HuH-7.5 (cell line): ENCODE results near the gene PTPRN2.

Source experiments
- DNase-seq: peaks from one replicate; pipeline ENCODE4 v3.0.0; 2011; ENCODE audit warnings: low spot score

Gene PTPRN2

DNA sequence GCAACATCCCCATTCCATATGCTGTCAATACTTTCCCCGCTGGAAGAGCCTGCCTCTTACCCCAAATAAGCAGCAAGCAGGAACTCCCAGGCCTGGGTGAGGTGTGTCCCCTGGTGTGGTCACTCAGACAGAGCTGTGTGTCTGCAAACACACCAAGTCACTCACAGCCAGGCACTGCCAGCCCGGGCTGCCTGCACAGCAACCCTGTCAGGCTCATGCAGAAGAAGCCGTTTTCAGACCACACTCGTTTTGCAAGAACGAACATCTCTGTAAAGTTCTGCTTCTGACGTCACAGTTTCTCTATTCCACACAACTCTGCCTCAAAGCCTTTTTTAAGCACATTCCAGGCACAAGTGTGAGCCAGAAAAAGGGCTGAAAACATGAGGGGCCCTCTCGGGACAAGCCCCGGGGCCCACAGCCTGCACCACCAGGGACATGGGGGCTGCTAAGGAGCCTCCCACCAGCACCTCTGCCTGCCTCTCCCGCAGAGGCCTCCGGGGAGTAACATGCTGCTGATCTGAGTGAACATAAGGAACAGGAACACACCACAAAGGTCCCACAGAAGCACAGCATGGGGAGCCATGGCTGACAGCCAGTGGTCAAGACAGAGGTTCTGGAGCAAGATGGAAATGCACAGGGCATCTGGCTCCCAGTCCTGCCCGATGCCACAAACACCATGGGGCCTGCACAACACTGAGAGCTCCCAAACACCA, 11.4 kb downstream of the PTPRN2 start:
- DNase-seq, result no peak

GRCh38 chr7:158574308-158575036, 13.2 kb downstream of the PTPRN2 start:
- no peak for DNase-seq

DNA sequence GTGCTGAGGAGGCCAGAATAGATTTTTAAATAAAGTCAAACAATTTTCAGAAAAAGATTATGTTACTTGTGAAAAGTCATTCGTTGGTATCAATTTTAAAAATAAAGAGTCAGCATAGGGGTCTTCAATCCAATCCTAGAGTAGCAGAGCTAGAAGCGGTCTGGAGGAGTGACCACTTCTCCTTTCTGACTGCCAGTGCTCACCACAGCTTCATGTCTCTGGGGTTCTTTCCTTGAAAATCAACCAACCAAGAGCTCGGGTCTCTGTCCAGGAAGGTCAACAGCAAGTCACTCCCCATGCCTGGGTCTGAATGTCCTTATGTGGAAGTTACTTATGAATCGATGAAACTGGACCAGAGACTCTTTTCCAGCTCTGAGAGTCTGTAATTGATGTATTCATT, 14.3 kb downstream of the PTPRN2 start:
- no peak for DNase-seq

DNA sequence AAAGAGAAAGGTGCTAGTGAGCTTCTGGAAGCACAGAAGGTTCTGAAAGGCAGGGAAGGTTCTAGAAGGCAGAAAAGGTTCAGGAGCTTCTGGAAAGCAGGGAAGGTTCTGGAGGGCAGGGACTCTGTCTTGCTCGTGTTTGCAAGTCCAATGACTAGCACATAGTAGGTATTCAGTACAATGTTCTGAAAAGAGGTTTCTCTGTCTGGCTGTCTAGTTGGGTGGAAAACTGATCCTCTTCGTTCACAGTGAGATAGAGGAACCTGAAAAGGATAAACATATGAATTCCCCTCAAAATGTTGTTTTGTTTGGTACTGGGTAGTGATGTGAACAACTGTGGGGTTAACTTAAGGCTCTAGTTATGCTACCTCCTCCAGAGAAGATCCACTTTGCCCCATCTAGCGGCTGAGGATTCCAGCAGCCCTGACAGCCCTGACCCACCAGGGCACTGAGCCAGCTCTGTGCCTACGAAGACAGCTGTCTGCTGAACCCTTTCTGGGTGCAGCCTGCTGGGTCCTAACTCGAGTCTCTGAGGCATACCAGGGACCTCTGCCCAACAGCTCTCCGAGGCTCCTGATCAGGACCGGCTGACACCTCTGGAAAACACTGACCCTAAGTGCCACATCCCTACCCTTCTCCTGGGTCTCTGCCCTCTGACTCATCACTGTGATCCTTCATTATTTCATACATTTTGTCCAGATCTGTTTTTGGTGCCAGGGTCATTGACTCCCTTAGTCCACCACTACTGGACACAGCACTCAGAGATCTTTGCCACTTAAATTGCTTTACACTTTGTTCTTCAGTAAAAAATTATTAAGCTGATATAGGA, 15.4 kb downstream of the PTPRN2 start:
- peak; percentile 53 for DNase-seq

DNA sequence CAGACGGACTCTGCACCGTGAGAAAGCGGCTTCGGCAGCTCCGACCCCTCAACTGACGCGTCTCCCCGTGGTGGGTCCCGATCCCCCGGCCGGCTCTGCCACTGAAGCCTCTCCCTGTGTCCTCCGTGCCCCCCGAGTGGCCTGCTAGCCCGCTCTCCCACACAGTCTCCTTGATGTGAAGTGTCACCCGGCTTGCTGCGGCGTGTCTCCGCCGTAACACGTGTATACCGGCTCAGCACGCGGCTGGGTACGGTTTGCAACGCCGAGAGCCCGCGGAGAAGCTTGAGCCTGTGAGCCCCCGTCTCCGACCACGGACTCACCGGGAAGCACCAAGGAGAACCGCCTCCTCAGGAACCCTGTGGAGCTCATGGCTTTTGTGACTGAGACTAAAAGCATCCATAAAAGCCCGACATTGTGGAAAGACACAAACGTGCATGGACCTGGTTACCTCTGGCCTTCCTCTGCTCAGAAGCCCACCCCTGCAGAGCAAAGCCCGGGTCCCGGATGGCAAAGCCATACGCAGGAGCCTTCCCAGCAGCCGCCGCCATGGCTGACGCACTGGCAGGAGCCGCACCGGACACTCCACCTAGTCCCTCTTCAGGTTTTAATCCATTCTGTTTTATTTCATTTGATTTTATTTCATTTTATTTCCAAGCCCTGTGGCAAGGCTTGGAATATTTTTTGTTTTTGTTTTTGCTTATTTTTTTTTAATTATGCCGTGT, 17.0 kb downstream of the PTPRN2 start:
- no peak for DNase-seq

DNA sequence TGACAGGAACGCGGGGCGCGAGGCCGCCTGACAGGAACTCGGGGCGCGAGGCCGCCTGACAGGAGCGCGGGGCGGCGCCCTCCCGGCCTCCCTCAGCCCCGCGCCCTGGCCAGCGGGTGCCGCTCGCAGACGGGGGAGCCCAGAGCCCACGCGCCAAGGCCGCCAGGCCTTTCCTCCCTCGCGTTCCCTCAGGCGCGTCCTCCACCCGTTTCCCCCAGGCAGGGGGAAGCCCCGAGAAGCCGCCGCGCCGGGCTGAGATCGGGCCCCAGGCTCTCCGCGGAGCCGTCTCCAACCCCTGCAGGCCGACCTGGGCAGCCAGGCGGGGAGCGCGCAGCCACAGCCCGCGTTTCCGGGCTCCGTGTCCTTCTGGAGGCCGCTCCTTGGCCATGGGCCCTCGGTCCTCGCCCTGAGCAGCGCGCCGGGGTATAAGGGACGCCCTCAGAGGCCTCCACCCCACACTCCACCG, 17.7 kb downstream of the PTPRN2 start:
- no peak for DNase-seq

GRCh38 chr7:158568974-158569857, 18.4 kb downstream of the PTPRN2 start:
- no peak for DNase-seq

DNA sequence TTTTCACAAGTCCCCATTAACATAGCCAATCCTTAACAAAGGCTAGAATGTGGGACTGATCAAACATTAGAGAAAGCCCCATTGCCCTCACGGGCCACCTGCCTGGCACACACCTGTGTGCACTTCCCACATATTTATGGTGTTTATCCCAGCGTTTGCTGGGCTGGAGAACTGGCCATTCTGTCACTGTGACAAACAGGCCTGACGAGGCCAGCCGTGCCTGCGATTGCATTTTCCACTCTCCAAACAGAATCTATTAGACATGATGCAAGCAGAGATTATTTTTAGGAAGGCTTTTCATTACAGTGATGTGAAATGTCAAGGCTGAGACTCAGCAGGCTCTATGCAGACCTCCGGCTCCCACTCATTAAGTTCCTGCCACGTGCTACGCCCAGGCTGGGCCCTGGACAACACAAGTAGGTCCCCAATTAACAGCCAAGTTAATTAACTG, 20.4 kb downstream of the PTPRN2 start:
- DNase-seq, result no peak

GRCh38 chr7:158564663-158565035, 23.0 kb downstream of the PTPRN2 start:
- no peak for DNase-seq

DNA sequence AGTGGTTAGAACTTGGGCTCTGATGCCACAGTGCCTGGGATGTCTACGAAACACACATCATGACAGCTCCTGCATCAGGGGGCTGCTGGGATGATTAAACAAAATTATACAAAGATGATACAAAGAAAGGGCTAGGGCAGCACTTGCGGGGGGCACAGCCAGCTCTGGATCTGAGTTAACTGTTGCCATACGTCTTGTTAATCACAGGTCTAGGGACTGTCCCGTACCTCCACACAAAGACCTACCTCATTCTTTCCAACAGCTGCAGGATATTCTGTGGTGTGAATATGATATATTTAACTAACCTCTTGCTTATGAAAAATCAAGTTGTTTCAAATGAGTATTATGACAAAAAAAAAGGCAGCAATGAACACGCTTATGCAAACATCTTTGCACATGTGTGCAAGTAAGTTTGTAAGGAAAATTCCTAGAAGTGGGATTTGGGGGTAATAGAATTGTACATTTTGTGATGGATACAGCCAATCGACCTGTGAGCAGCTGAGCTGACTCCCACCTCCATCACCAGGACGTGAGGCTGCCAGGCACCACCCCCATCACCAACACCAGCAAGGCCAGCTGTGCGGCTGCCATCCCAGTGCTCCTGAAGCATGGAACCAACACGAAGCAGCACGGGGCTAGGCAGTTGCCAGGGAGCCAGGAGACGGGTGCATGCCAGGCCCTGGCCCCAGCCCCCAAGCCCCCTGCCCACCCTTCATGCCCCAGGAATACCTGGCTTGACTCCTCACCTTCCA, 23.5 kb downstream of the PTPRN2 start:
- DNase-seq, result no peak

- DNase-seq, result no peak
Measured at GRCh38 chr7:158563051-158563450, 24.6 kb downstream of the PTPRN2 start.

DNA sequence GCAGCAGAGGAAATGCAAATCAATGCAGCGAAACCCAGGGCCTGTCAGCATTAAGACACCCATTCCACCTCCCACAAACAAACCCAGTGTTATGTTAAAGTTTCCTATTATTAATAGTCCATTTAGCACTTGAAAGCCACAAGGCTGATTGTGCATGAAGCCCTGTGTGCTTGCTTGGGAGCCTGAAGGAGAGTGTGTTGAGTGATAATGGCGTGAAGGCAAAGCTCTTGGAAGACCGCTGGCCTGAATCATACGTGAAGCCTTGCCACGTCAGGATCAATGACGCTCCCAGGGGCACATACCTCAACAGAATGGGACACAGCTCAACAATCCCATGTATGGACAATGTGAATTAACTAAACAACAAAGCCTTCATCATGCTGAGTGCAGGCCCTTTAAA, 25.1 kb downstream of the PTPRN2 start:
- no peak for DNase-seq

DNA sequence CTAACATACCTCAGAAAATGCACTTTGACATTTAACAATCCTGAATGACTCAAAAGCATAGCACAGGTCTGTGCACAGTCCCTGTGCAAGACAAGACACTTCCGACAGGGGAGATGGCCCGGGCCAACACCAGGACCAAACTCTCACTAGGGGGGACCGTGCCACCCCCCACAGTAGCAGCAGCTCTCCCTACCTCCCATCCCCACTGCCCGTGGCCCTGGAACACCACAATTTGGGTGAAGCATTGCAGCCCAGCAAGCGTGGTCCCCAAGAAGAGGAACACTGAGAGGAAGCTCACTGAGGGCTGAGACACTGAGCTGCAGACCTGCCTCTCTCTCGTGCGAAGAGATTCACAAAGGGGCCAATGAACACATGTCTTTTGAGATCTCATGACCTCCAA, 26.0 kb downstream of the PTPRN2 start:
- DNase-seq, result no peak

DNA sequence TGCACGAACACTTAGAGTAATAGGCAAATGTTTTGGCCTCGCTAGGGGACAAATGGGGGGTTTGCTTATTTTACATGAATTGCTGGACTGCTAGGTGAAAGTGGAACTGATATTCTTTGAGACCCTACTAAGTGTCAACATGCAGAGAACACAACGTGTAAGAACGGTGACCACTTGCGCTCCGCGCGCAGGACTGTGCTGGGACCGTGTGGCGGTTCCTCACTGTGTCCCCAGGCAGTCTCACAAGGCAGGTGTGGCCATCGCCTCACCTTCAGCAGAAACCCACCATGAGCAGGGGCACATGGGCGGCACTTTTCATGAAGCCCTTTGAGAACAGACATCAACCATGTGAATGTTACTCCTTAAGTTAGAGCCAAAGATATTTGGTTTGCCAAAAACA, 27.2 kb downstream of the PTPRN2 start:
- no peak for DNase-seq

GRCh38 chr7:158559356-158559755, 28.3 kb downstream of the PTPRN2 start:
- no peak for DNase-seq

- no peak for DNase-seq
Measured at GRCh38 chr7:158558816-158559215, 28.8 kb downstream of the PTPRN2 start.

GRCh38 chr7:158557441-158557755, 30.2 kb downstream of the PTPRN2 start:
- no peak for DNase-seq

DNA sequence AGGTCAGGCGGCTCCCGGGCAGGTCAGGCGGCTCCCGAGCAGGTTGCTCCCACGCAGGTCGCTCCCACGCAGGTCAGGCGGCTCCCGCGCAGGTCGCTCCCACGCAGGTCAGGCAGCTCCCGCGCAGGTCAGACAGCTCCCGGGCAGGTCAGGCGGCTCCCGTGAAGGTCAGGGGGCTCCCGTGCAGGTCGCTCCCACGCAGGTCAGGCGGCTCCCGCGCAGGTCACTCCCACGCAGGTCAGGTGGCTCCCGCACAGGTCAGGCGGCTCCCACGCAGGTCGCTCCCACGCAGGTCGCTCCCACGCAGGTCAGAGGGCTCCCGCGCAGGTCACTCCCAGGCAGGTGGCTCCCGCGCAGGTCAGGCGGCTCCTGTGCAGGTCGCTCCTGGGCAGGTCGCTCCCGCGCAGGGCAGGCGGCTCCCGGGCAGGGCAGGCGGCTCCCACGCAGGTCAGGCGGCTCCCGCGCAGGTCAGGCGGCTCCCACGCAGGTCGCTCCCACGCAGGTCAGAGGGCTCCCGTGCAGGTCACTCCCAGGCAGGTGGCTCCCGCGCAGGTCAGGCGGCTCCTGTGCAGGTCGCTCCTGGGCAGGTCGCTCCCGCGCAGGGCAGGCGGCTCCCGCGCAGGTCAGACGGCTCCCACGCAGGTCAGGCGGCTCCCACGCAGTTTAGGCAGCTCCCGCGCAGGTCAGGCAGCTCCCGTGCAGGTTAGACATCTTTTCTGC, 30.7 kb downstream of the PTPRN2 start:
- no peak for DNase-seq

- DNase-seq, result no peak
Measured at GRCh38 chr7:158555034-158555520, 32.5 kb downstream of the PTPRN2 start.
